Astrocyte of the spinal cord (primary cell): ENCODE data around the gene TSSK6.

Experiments used
- DNase-seq: peaks from one replicate; pipeline ENCODE4 v3.0.0; 2011; ENCODE audit warnings: low read depth, low spot score
- H3K4me3 ChIP-seq: 2 replicates; pipeline ENCODE4 v1.5.1; 2011; ENCODE audit warnings: low read depth, mild to moderate bottlenecking, low read length, moderate library complexity
- in situ Hi-C: cut with HindIII; loops from 2 replicates; pipeline ENCODE4 v1.10.0; 2017; ENCODE audit warnings: low sequenced_read_pairs
- TF ChIP-seq, protein P1 (sequence below): IDR thresholded peaks from 2 replicates; pipeline ENCODE4 v1.5.1; 2012; ENCODE audit warnings: low read depth, mild to moderate bottlenecking, low read length, inconsistent platforms

Gene TSSK6

DNA sequence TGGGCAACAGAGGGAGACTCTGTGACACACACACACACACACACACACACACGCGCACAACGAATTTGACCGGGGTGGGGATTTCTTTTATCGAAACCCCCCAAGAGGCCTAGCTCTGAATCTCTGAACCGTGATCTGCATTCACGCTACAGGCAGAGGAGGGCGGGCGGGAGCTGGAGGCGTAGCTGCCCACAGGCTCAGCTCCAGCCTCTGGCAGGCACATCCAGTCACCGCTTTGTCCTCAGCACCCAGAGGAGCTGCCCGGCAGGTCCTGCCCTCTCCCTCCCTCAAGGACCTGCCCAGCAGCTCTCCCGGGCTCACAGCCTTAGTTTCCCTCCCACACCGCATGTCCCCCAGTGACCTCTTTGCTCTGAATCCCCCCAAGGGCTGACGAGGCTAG, 42.7 kb upstream of the TSSK6 start:
- in situ Hi-C loops: no loop called here
- H3K4me3 ChIP-seq: no peak overlapping the region
- DNase-seq: no peak
- TF ChIP-seq, protein P1, sequence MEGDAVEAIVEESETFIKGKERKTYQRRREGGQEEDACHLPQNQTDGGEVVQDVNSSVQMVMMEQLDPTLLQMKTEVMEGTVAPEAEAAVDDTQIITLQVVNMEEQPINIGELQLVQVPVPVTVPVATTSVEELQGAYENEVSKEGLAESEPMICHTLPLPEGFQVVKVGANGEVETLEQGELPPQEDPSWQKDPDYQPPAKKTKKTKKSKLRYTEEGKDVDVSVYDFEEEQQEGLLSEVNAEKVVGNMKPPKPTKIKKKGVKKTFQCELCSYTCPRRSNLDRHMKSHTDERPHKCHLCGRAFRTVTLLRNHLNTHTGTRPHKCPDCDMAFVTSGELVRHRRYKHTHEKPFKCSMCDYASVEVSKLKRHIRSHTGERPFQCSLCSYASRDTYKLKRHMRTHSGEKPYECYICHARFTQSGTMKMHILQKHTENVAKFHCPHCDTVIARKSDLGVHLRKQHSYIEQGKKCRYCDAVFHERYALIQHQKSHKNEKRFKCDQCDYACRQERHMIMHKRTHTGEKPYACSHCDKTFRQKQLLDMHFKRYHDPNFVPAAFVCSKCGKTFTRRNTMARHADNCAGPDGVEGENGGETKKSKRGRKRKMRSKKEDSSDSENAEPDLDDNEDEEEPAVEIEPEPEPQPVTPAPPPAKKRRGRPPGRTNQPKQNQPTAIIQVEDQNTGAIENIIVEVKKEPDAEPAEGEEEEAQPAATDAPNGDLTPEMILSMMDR: no peak

DNA sequence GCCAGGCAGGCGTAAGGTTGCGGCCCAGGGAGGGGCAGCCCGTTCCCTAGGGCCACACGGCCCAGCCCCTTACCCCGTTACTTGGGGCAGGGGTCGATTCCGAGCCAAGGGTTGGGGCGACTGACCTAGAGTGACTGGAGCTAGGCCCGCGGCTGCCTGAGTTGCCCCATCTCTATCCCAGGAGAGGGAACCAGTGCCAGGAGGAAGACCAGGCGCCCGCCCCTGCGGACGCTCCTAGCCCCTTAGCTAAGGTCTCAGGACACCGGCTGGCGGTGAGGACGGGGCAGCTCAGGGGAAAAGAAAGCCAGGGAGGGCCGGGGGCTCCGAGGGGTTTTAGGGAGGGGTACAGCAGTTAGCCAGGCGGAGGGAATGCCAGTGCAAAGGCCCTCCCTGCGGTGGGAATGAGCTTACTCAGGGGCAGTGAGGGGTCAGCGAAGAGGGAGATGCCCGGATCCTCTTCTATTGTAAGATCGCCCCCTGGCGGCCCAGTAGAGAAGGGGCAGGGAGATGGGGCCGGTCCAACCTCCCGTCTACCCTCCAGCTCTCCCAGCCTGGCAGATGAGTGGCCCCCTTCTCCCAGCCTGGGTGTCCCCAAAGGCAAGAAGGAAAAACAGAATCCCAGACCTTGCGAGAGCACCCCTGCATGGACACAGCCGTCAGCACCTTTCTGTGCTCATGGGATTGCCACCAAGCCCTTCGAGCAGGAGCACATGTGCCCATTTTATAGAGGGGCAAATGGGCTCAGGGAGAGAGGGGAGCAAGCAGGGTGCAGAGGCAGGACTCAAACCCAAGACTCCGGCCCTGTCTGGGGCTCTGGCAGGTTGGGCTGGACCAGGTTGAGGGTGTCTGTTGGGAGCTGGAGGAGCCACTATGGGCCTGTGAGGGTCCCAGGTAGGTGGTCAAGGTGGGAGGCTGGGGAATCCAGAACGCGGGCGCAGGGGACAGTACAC, 39.0 kb upstream of the TSSK6 start:
- in situ Hi-C loops: no loop called here
- DNase-seq: no peak
- H3K4me3 ChIP-seq: no peak overlapping the region
- TF ChIP-seq, protein P1: peak; percentile 77

DNA sequence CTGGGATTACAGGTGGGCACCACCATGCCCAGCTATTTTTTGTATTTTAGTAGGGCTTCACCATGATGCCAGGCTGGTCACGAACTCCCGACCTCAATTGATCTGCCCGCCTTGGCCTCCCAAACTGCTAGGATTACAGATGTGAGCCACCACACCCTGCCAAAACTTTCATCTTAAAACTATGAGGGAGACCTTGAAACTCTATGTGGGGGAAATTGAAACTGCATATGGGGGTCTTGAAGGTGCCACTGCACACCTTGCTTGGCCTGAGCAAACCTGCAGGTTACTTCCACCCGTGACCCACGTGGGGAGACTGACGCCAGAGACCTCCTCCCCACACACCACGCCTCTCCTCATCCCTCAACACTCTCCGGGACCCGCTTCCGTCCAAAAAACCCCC, 38.3 kb upstream of the TSSK6 start:
- DNase-seq: no peak
- no peak overlapping the region for H3K4me3 ChIP-seq
- TF ChIP-seq, protein P1: no peak
- in situ Hi-C loops: no loop called here

DNA sequence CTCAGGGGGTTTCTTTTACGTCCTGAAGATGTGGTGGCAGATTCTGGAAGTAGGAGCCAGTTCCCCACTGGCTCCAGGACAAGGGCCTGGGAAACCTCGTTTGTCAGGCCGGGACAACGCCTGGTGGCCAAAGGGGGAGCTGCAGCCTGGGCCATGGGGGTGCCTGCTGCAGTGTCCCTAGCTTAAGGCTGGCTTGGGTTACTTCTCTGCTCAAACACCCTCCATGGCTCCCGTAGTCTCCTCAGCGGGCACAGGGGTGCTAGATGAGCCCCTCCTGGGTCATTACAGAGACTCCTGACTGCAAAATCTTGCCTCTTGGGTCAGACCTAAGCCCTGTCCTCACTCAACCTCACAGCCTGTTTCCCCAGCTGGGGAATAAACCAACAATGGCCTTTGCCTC, 37.5 kb upstream of the TSSK6 start:
- no peak overlapping the region for H3K4me3 ChIP-seq
- TF ChIP-seq, protein P1: peak; percentile 85
- in situ Hi-C loops: no loop called here
- no peak for DNase-seq

DNA sequence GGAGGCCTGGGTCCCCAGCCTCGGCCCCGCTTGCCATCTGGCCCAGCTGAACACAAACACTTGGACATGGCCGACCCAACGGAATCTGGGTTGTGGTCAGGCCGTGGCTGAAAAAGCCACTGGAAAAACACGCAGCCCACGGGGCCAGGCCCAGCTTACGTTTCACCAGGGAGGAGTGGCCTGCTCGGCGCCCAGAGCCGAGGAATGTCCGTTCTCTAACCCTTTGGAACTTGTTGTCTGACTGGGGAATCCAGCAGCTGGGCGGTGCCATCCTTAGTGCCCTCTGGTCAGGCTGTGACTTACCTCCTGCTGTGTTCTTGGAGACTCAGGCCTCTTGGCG, 36.5 kb upstream of the TSSK6 start:
- peak; percentile 48 for DNase-seq
- in situ Hi-C loops: no loop called here
- no peak overlapping the region for H3K4me3 ChIP-seq
- TF ChIP-seq, protein P1: no peak

DNA sequence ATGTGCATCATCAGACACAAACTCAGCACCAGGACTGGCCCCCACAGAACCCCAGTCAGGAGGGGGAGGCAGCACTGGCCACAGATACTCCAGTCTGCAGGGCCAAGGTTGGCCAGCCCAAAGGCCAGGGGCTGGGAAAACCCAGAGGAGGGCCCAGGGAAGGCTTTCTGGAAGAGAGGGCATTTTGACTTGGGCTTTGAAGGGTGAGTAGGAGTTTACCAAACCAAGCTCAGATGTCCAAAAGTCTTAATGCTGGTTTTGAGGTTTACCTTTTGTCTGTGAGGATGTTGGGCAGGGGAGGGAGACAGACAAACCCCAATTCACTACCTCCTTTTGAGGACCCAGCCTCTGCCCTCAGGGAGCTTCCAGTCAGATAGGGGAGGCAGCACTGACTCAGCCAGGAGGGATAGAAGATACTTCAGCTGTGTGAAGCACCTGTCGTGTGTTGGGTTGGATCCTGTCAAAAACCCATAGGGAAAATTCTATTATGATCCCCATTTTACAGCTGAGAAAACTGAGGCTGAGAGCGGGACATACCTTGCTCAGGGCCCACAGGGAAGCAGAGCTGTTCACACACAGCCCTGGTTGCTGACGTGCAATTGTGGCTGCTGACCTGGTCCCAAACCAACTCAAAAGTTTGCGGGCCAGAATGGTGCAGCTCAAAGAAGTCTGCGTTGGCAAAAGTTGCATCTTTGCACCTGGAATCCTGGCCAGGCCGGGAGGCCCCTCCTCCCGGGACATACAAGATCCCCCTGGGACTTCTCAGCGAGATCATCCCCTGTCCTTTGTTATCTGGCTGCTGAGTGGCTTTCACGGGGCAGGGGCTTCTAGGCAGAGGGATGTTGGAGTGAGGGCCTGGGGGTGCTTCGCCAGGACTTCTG, 35.9 kb upstream of the TSSK6 start:
- H3K4me3 ChIP-seq: no peak overlapping the region
- in situ Hi-C loops: no loop called here
- DNase-seq: no peak
- TF ChIP-seq, protein P1: no peak
